HG03558 (cell line): ENCODE measurements around the gene XRCC1.

ENCODE experiments used
- ATAC-seq: cut with Tn5 transposase; IDR thresholded peaks from one replicate; pipeline ENCODE4 v1.9.1; 2021; ENCODE audit warnings: moderate number of reproducible peaks; ENCODE audit not compliant: unreplicated experiment; ENCODE audit errors: extremely low read depth

XRCC1 gene

GRCh38 chr19:43578787-43579186 is 3.5 kb upstream of the XRCC1 start:
- no peak for ATAC-seq

GRCh38 chr19:43575955-43576878 is 890 bp upstream of the XRCC1 start:
- ATAC-seq, result no peak

GRCh38 chr19:43574424-43575155 is 737 bp downstream of the XRCC1 start:
- ATAC-seq, result no peak

GRCh38 chr19:43572171-43572588 is 3.1 kb downstream of the XRCC1 start:
- no peak for ATAC-seq

- ATAC-seq, result no peak
Measured at GRCh38 chr19:43570174-43570791, 5.0 kb downstream of the XRCC1 start.

- ATAC-seq, result no peak
Measured at GRCh38 chr19:43569657-43570056, 5.7 kb downstream of the XRCC1 start.

- no peak for ATAC-seq
Measured at GRCh38 chr19:43564800-43565199, 10.5 kb downstream of the XRCC1 start.

GRCh38 chr19:43563816-43564457 is 11.4 kb downstream of the XRCC1 start:
- ATAC-seq, result no peak

GRCh38 chr19:43562698-43563241 is 12.6 kb downstream of the XRCC1 start:
- ATAC-seq, result no peak

GRCh38 chr19:43562226-43562697 is 13.1 kb downstream of the XRCC1 start:
- ATAC-seq, result no peak

GRCh38 chr19:43561139-43561970 is 14.0 kb downstream of the XRCC1 start:
- no peak for ATAC-seq

GRCh38 chr19:43560687-43561086 is 14.6 kb downstream of the XRCC1 start:
- ATAC-seq, result no peak

GRCh38 chr19:43555185-43555770 is 20.0 kb downstream of the XRCC1 start:
- no peak for ATAC-seq

GRCh38 chr19:43554317-43554895 is 20.9 kb downstream of the XRCC1 start:
- no peak for ATAC-seq

GRCh38 chr19:43553656-43554055 is 21.7 kb downstream of the XRCC1 start:
- no peak for ATAC-seq

GRCh38 chr19:43552616-43553015 is 22.7 kb downstream of the XRCC1 start:
- ATAC-seq, result no peak

- no peak for ATAC-seq
Measured at GRCh38 chr19:43552198-43552450, 23.2 kb downstream of the XRCC1 start.

GRCh38 chr19:43551399-43552197 is 23.7 kb downstream of the XRCC1 start:
- no peak for ATAC-seq
